Neuronal stem cell (in vitro differentiated cells): ENCODE measurements around the gene RAB6B.
A peak's percentile ranks its signal among the peaks of the same experiment; 100 is the strongest.

Experiments used
- DNase-seq: peaks from one replicate; pipeline ENCODE4 v3.0.0-alpha.2; 2013; ENCODE audit warnings: low spot score
- H2AFZ ChIP-seq: one replicate; pipeline ENCODE4 v1.6.1; 2013; ENCODE audit warnings: mild to moderate bottlenecking, low read length, inconsistent platforms
- H2AK5ac ChIP-seq: 2 replicates; pipeline ENCODE4 v1.6.1; 2013; ENCODE audit warnings: low read depth, mild to moderate bottlenecking, inconsistent platforms, low read length, moderate library complexity, mixed read lengths
- H2BK120ac ChIP-seq: 2 replicates; pipeline ENCODE4 v1.6.1; 2013; ENCODE audit warnings: low read depth, mild to moderate bottlenecking, inconsistent platforms, low read length, moderate library complexity, mixed read lengths
- H2BK12ac ChIP-seq: one replicate; pipeline ENCODE4 v1.6.1; 2013; ENCODE audit warnings: low read length, inconsistent platforms
- H2BK15ac ChIP-seq: 2 replicates; pipeline ENCODE4 v1.6.1; 2013; ENCODE audit warnings: mild to moderate bottlenecking, low read length, inconsistent platforms, mixed read lengths
- H2BK5ac ChIP-seq: one replicate; pipeline ENCODE4 v1.6.1; 2013; ENCODE audit warnings: inconsistent platforms, mild to moderate bottlenecking, low read length, moderate library complexity
- H3K14ac ChIP-seq: one replicate; pipeline ENCODE4 v1.6.1; 2013; ENCODE audit warnings: low read length, inconsistent platforms
- H3K18ac ChIP-seq: 2 replicates; pipeline ENCODE4 v1.6.1; 2013; ENCODE audit warnings: low read length, inconsistent platforms
- H3K23ac ChIP-seq: 2 replicates; pipeline ENCODE4 v1.6.1; 2013; ENCODE audit warnings: low read depth, mild to moderate bottlenecking, mixed read lengths, low read length, inconsistent platforms; ENCODE audit not compliant: poor library complexity
- H3K27ac ChIP-seq: replicated peaks from 3 replicates; pipeline ENCODE4 v1.5.1; 2013; ENCODE audit warnings: low read length, inconsistent platforms
- H3K27me3 ChIP-seq, 3 experiments: 2 replicates each; pipeline ENCODE4 v1.6.1; 2013; ENCODE audit warnings: low read length in 3 of 3, mild to moderate bottlenecking in 2 of 3, inconsistent platforms in 1 of 3, low read depth in 1 of 3, mixed read lengths in 1 of 3, moderate library complexity in 1 of 3; ENCODE audit not compliant: control insufficient read depth in 3 of 3, insufficient read depth in 3 of 3
- H3K36me3 ChIP-seq, 2 donors: replicated peaks in 1 of 2; 2 replicates each; pipeline ENCODE4 v1.6.1; 2013; ENCODE audit warnings: low read length in 2 of 2; ENCODE audit not compliant: control insufficient read depth in 2 of 2, insufficient read depth in 2 of 2
- H3K4ac ChIP-seq: 2 replicates; pipeline ENCODE4 v1.6.1; 2013; ENCODE audit warnings: inconsistent platforms, mild to moderate bottlenecking, low read length, moderate library complexity
- H3K4me1 ChIP-seq, 2 donors: 1 replicate in 1 of 2; 2 replicates in 1 of 2; pipeline ENCODE4 v1.6.1; 2013; ENCODE audit warnings: low read length in 2 of 2, low read depth in 1 of 2; ENCODE audit not compliant: control insufficient read depth in 2 of 2, insufficient read depth in 1 of 2
- H3K4me2 ChIP-seq: one replicate; pipeline ENCODE4 v1.6.1; 2013; ENCODE audit warnings: mild to moderate bottlenecking, low read length, inconsistent platforms; ENCODE audit not compliant: insufficient read depth, poor library complexity, severe bottlenecking
- H3K4me3 ChIP-seq, 2 donors: 2 replicates each; pipeline ENCODE4 v1.5.1; 2013; ENCODE audit warnings: low read length in 2 of 2, mild to moderate bottlenecking in 2 of 2, inconsistent platforms in 1 of 2, moderate library complexity in 1 of 2
- H3K79me1 ChIP-seq: one replicate; pipeline ENCODE4 v1.6.1; 2013; ENCODE audit warnings: low read depth, mild to moderate bottlenecking, inconsistent platforms, low read length, moderate library complexity
- H3K9ac ChIP-seq: one replicate; pipeline ENCODE4 v1.6.1; 2013; ENCODE audit warnings: mild to moderate bottlenecking, low read depth, low read length, inconsistent platforms; ENCODE audit not compliant: poor library complexity
- H3K9me3 ChIP-seq, 2 donors: replicated peaks in 1 of 2; 2 replicates each; pipeline versions ENCODE3 to v1.6.1; 2013; ENCODE audit warnings: low read length in 2 of 2, mild to moderate bottlenecking in 2 of 2, inconsistent platforms in 1 of 2, low read depth in 1 of 2, mixed read lengths in 1 of 2, moderate library complexity in 1 of 2; ENCODE audit not compliant: control insufficient read depth in 2 of 2, insufficient read depth in 1 of 2
- H4K8ac ChIP-seq: one replicate; pipeline ENCODE4 v1.6.1; 2013; ENCODE audit warnings: low read depth, mild to moderate bottlenecking, inconsistent platforms, low read length, moderate library complexity
- H4K91ac ChIP-seq: one replicate; pipeline ENCODE4 v1.6.1; 2013; ENCODE audit warnings: low read length, low read depth, mild to moderate bottlenecking, inconsistent platforms; ENCODE audit not compliant: poor library complexity
- WGBS, 2 donors: extraction: QIAGEN DNeasy Blood & Tissue Kit; methylation state at CpG; one replicate each; pipeline ENCODE4 v1.1.7; 2013; ENCODE audit warnings: missing lambda C conversion rate in 2 of 2, mixed read lengths in 1 of 2; ENCODE audit not compliant: insufficient read length in 2 of 2, insufficient replicate concordance in 1 of 2; ENCODE audit errors: extremely low coverage in 2 of 2; 5-methylcytosine and 5-hydroxymethylcytosine counted together

The RAB6B gene

DNA sequence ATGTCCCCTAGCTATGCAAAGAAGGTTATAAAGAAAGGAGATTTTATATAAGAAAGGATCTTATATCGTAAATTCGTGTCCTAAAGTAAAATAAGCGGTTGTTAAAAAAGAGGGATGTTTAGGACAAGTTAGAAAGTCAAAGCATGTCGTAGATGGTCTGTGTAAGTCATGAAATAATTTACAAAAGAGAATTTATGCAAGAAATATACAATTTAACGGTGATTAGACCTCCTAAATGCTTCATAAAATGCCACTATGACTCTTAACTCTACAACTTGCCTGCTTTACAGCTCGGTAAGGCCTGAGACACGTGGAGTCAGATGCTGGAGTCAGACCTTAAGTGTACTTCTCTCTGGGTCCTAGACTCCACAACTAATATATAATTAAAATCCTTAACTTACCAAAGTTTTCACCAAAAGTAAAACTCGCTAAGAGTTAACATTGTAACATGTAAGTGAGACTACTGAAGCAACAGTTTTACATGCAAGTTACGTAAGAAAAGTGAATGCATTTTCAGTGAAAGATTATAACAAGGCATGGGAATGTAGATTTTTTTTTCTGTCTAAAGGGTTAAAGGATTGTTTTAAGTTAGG lies 103.4 kb downstream of the RAB6B start:
- no peak overlapping the region for H2AFZ ChIP-seq
- H3K79me1 ChIP-seq = no peaks in the 10 kb centered on the region
- H3K14ac ChIP-seq = no peak overlapping the region
- WGBS, 2 donors = 100% methylated on average over 2 of the region's 9 CpGs; no CpG with 5 or more reads in 1 of the 2 donors
- no peak overlapping the region for H3K4me2 ChIP-seq
- H2AK5ac ChIP-seq = no peak overlapping the region
- H2BK5ac ChIP-seq = no peak overlapping the region
- H4K8ac ChIP-seq = no peak overlapping the region
- no peak overlapping the region for H3K23ac ChIP-seq
- no peak overlapping the region for H2BK15ac ChIP-seq
- H3K36me3 ChIP-seq = no peaks in the 10 kb centered on the region
- no peak overlapping the region for H3K18ac ChIP-seq
- no peak overlapping the region for H3K4me3 ChIP-seq
- no peaks in the 10 kb centered on the region for H3K27me3 ChIP-seq
- no peak overlapping the region for H3K4ac ChIP-seq
- H4K91ac ChIP-seq = no peak overlapping the region
- no peak overlapping the region for H3K27ac ChIP-seq
- H3K4me1 ChIP-seq = no peaks in the 10 kb centered on the region
- no peak overlapping the region for H2BK120ac ChIP-seq
- peaks cover 7 to 23% of the 10 kb centered on the region in 2 donors for H3K9me3 ChIP-seq
- H2BK12ac ChIP-seq = no peak overlapping the region
- peak; percentile 44 for DNase-seq
- no peak overlapping the region for H3K9ac ChIP-seq

DNA sequence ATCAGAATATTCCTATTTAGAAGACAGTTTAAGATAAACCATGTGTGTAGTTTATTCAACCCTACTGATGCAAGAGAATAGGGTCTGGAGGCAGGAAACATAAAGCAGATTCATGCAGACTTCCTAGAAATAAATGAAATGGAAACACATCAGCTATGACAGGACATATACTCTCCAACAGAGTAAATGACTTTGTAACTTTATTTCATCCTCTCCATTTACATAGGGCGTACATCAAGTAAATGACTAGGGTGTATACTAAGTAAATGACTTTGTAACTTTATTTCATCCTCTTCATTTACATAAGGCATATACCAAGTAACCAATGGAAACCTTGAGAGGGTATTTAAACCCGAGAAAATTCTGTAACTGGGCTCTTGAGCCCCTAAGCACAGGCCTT lies 107.7 kb downstream of the RAB6B start:
- Histone ChIP-seq H2AK5ac (no peak overlapping the region), H3K9me3 (peaks cover 9 to 21% of the 10 kb centered on the region in 2 donors), H3K36me3 (no peaks in the 10 kb centered on the region), H3K23ac (no peak overlapping the region), H3K4me2 (no peak overlapping the region), H3K27ac (no peak overlapping the region), H3K9ac (no peak overlapping the region), H4K91ac (no peak overlapping the region), H2BK15ac (no peak overlapping the region), H3K18ac (no peak overlapping the region), H3K27me3 (peaks cover 0 to 1% (median 0%) of the 10 kb centered on the region in 3 experiments), H3K4me3 (no peak overlapping the region), H4K8ac (no peak overlapping the region), H2BK120ac (no peak overlapping the region), H3K4me1 (no peaks in the 10 kb centered on the region), H2BK12ac (no peak overlapping the region), H2AFZ (no peak overlapping the region), H3K14ac (no peak overlapping the region), H2BK5ac (no peak overlapping the region), H3K79me1 (no peaks in the 10 kb centered on the region), H3K4ac (no peak overlapping the region)
- DNase-seq = no peak
- WGBS, 2 donors = no CpG with 5 or more reads among the region's 2 CpGs

DNA sequence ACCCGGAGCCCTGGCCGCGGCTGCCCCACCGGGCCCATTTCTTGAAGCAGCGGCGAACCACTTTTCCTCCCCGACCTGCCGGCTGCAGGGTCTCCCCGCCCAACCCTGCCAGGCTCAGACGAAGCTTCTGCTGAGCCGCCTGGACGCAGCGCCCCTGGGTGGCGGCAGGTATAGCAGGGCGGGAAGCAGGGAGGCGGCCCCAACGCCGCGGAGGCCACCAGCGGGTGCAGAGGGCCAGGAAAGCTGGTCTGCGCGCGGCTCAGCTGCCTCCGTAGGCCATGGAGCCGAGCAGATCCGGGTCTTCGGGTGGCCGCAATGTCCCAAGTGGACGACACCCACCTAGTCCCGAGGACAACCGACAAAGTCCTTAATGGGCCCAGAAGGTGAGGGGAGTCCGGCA lies 111.9 kb downstream of the RAB6B start:
- no peak overlapping the region for H4K8ac ChIP-seq
- peak overlapping the region in 1 of 2 donors; percentile 58 for H3K4me3 ChIP-seq
- H3K18ac ChIP-seq = peak overlapping the region; percentile 17
- no CpG with 5 or more reads among the region's 32 CpGs for WGBS, 2 donors
- H4K91ac ChIP-seq = no peak overlapping the region
- no peak overlapping the region for H3K27ac ChIP-seq
- peak overlapping the region; percentile 96 for H2AK5ac ChIP-seq
- H3K27me3 ChIP-seq = peaks cover 0 to 9% (median 0%) of the 10 kb centered on the region in 3 experiments
- no peaks in the 10 kb centered on the region for H3K36me3 ChIP-seq
- H2BK12ac ChIP-seq = peak overlapping the region; percentile 58
- peak overlapping the region; percentile 82 for H3K14ac ChIP-seq
- H2BK120ac ChIP-seq = no peak overlapping the region
- H2BK5ac ChIP-seq = peak overlapping the region; percentile 53
- H3K4me1 ChIP-seq = no peaks in the 10 kb centered on the region
- peaks cover 0 to 7% of the 10 kb centered on the region in 2 donors for H3K9me3 ChIP-seq
- H2BK15ac ChIP-seq = no peak overlapping the region
- no peak overlapping the region for H2AFZ ChIP-seq
- H3K23ac ChIP-seq = peak overlapping the region; percentile 43
- no peak overlapping the region for H3K4ac ChIP-seq
- H3K4me2 ChIP-seq = no peak overlapping the region
- H3K9ac ChIP-seq = no peak overlapping the region
- no peak for DNase-seq
- H3K79me1 ChIP-seq = no peaks in the 10 kb centered on the region

DNA sequence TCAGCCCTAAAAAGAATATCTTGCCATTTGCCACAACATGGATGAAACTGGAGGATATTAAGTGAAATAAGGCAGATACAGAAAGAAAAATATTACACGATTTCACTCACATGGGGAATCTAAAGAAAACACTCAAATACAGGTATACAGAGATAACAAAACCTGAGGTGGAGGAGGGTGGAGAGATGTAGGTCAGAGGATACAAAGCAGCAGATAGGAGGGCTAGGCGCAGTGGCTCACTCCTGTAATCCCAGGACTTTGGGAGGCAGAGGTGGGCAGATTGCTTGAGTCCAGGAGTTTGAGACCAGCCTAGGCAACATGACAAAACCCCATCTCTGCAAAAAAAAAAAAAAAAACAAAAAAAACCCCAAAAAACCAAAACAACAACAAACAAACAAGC lies 113.2 kb downstream of the RAB6B start:
- H3K36me3 ChIP-seq = no peaks in the 10 kb centered on the region
- no peak overlapping the region for H4K91ac ChIP-seq
- H3K4me2 ChIP-seq = no peak overlapping the region
- no peak overlapping the region for H2BK12ac ChIP-seq
- no peak overlapping the region for H3K23ac ChIP-seq
- H3K9ac ChIP-seq = no peak overlapping the region
- H3K27me3 ChIP-seq = peaks cover 0 to 16% (median 0%) of the 10 kb centered on the region in 3 experiments
- no peak overlapping the region for H3K14ac ChIP-seq
- no peak overlapping the region for H3K4ac ChIP-seq
- no peak overlapping the region for H2BK120ac ChIP-seq
- WGBS, 2 donors = no CpG with 5 or more reads among the region's 2 CpGs
- H3K4me1 ChIP-seq = no peaks in the 10 kb centered on the region
- H3K79me1 ChIP-seq = no peaks in the 10 kb centered on the region
- H3K9me3 ChIP-seq = peaks cover 0 to 5% of the 10 kb centered on the region in 2 donors
- H2AFZ ChIP-seq = no peak overlapping the region
- H4K8ac ChIP-seq = no peak overlapping the region
- DNase-seq = no peak
- no peak overlapping the region for H3K4me3 ChIP-seq
- no peak overlapping the region for H2BK5ac ChIP-seq
- no peak overlapping the region for H2BK15ac ChIP-seq
- H2AK5ac ChIP-seq = no peak overlapping the region
- no peak overlapping the region for H3K27ac ChIP-seq
- H3K18ac ChIP-seq = no peak overlapping the region
